GM19395 (cell line): ENCODE measurements around the gene ACTG1.
"Not testable (repeated sequence)": the region's sequence is repeated elsewhere in the genome, so short reads cannot be mapped to it uniquely, and the experiment has no call there.

Experiments used
- ATAC-seq: cut with Tn5 transposase; IDR thresholded peaks from one replicate; pipeline ENCODE4 v1.9.1; 2021; ENCODE audit warnings: mild to moderate bottlenecking, moderate library complexity; ENCODE audit not compliant: unreplicated experiment

The ACTG1 gene

GRCh38 chr17:81533339-81534141 is 20.9 kb upstream of the ACTG1 start:
- no peak for ATAC-seq

- no peak for ATAC-seq
These were observed 20.1 kb upstream of the ACTG1 start for GRCh38 chr17:81532490-81533287.

GRCh38 chr17:81531998-81532404 is 19.4 kb upstream of the ACTG1 start:
- not testable (repeated sequence) for ATAC-seq

GRCh38 chr17:81531013-81531412 is 18.4 kb upstream of the ACTG1 start:
- not testable (repeated sequence) for ATAC-seq

- no peak for ATAC-seq
These were observed 16.8 kb upstream of the ACTG1 start for GRCh38 chr17:81529437-81529803.

- no peak for ATAC-seq
These were observed 16.2 kb upstream of the ACTG1 start for GRCh38 chr17:81528651-81529436.

GRCh38 chr17:81528384-81528650 is 15.7 kb upstream of the ACTG1 start:
- ATAC-seq: no peak

GRCh38 chr17:81527591-81528383 is 15.2 kb upstream of the ACTG1 start, which contains the start of gene FSCN2:
Gene FSCN2, plus strand, starts transcription at chr17:81528377. Its CDS starts 155 bp downstream, at chr17:81528532.
- ATAC-seq: no peak

GRCh38 chr17:81526662-81527571 is 14.3 kb upstream of the ACTG1 start:
- ATAC-seq: no peak

GRCh38 chr17:81524865-81525159 is 12.2 kb upstream of the ACTG1 start:
- no peak for ATAC-seq

GRCh38 chr17:81524039-81524864 is 11.7 kb upstream of the ACTG1 start:
- ATAC-seq: no peak

GRCh38 chr17:81523402-81524038 is 10.9 kb upstream of the ACTG1 start:
- ATAC-seq: no peak

GRCh38 chr17:81522491-81523401 is 10.1 kb upstream of the ACTG1 start:
- ATAC-seq: no peak

GRCh38 chr17:81520021-81520901 is 7.7 kb upstream of the ACTG1 start:
- ATAC-seq: no peak

GRCh38 chr17:81519284-81520020 is 6.9 kb upstream of the ACTG1 start:
- no peak for ATAC-seq

- no peak for ATAC-seq
These were observed 6.2 kb upstream of the ACTG1 start for GRCh38 chr17:81518785-81519283.
